ENCODE results near the gene EXOC6. TPM values are rescaled to one million over a fixed set of nuclear protein-coding genes. Genes with fewer than 3 reads are reported as not detected.

Gene EXOC6
- total and polyA plus RNA-seq, 2 donors from 2014 or later, result 9.5 to 17.0 TPM

- no peak overlapping the region for H3K4me3 ChIP-seq (ENCODE audit: low read length in 3 of 3)
- H3K9ac ChIP-seq (ENCODE audit: low read length in 3 of 3), result no peak overlapping the region
- H3K27ac ChIP-seq (ENCODE audit: low read depth in 2 of 2, low read length in 2 of 2), result no peak overlapping the region
- no peak for TF ChIP-seq CTCF (IDR thresholded peaks at IDR 0.05; ENCODE audit: borderline replicate concordance, extremely low read depth, insufficient read depth)
- H3K27me3 ChIP-seq (ENCODE audit: control insufficient read depth, insufficient read depth, low read length), result no peaks in the 10 kb centered on the region
- intact Hi-C loops (cut with DNase I), result no loop called here
- no peaks in the 10 kb centered on the region for H3K4me1 ChIP-seq (ENCODE audit: control insufficient read depth in 2 of 3, insufficient read depth in 2 of 3, low read depth in 1 of 3, low read length in 3 of 3)
- DNase-seq (no peak), FAIRE-seq (no peak)
- no peaks in the 10 kb centered on the region for H3K36me3 ChIP-seq (ENCODE audit: control insufficient read depth in 2 of 3, insufficient read depth in 3 of 3, low read length in 3 of 3)
- H3K9me3 ChIP-seq (ENCODE audit: control insufficient read depth in 2 of 3, insufficient read depth in 1 of 3, low read length in 3 of 3), result no peaks in the 10 kb centered on the region
These were observed 239.5 kb downstream of the EXOC6 start for GRCh38 chr10:93087846-93088245.

GRCh38 chr10:93088466-93088865, 240.1 kb downstream of the EXOC6 start:
- no peaks in the 10 kb centered on the region for H3K27me3 ChIP-seq (ENCODE audit: control insufficient read depth, insufficient read depth, low read length)
- DNase-seq, result no peak
- no peaks in the 10 kb centered on the region for H3K4me1 ChIP-seq (ENCODE audit: control insufficient read depth in 2 of 3, insufficient read depth in 2 of 3, low read depth in 1 of 3, low read length in 3 of 3)
- no peak for TF ChIP-seq CTCF (IDR thresholded peaks at IDR 0.05; ENCODE audit: borderline replicate concordance, extremely low read depth, insufficient read depth)
- intact Hi-C loops (cut with DNase I), result no loop called here
- FAIRE-seq, result no peak
- no peak overlapping the region for H3K9ac ChIP-seq (ENCODE audit: low read length in 3 of 3)
- H3K4me3 ChIP-seq (ENCODE audit: low read length in 3 of 3), result no peak overlapping the region
- no peaks in the 10 kb centered on the region for H3K9me3 ChIP-seq (ENCODE audit: control insufficient read depth in 2 of 3, insufficient read depth in 1 of 3, low read length in 3 of 3)
- H3K27ac ChIP-seq (ENCODE audit: low read depth in 2 of 2, low read length in 2 of 2), result no peak overlapping the region
- no peaks in the 10 kb centered on the region for H3K36me3 ChIP-seq (ENCODE audit: control insufficient read depth in 2 of 3, insufficient read depth in 3 of 3, low read length in 3 of 3)

GRCh38 chr10:93090619-93091018, 242.3 kb downstream of the EXOC6 start:
- H3K36me3 ChIP-seq (ENCODE audit: control insufficient read depth in 2 of 3, insufficient read depth in 3 of 3, low read length in 3 of 3), result no peaks in the 10 kb centered on the region
- no peak for TF ChIP-seq CTCF (IDR thresholded peaks at IDR 0.05; ENCODE audit: borderline replicate concordance, extremely low read depth, insufficient read depth)
- intact Hi-C loops (cut with DNase I), result no loop called here
- H3K27me3 ChIP-seq (ENCODE audit: control insufficient read depth, insufficient read depth, low read length), result no peaks in the 10 kb centered on the region
- no peaks in the 10 kb centered on the region for H3K4me1 ChIP-seq (ENCODE audit: control insufficient read depth in 2 of 3, insufficient read depth in 2 of 3, low read depth in 1 of 3, low read length in 3 of 3)
- DNase-seq, result no peak
- H3K4me3 ChIP-seq (ENCODE audit: low read length in 3 of 3), result no peak overlapping the region
- FAIRE-seq, result no peak
- H3K9ac ChIP-seq (ENCODE audit: low read length in 3 of 3), result no peak overlapping the region
- no peaks in the 10 kb centered on the region for H3K9me3 ChIP-seq (ENCODE audit: control insufficient read depth in 2 of 3, insufficient read depth in 1 of 3, low read length in 3 of 3)
- no peak overlapping the region for H3K27ac ChIP-seq (ENCODE audit: low read depth in 2 of 2, low read length in 2 of 2)

GRCh38 chr10:93091960-93092359, 243.6 kb downstream of the EXOC6 start:
- DNase-seq (no peak), FAIRE-seq (no peak)
- no peak overlapping the region for H3K9ac ChIP-seq (ENCODE audit: low read length in 3 of 3)
- no peaks in the 10 kb centered on the region for H3K9me3 ChIP-seq (ENCODE audit: control insufficient read depth in 2 of 3, insufficient read depth in 1 of 3, low read length in 3 of 3)
- no peaks in the 10 kb centered on the region for H3K36me3 ChIP-seq (ENCODE audit: control insufficient read depth in 2 of 3, insufficient read depth in 3 of 3, low read length in 3 of 3)
- H3K4me3 ChIP-seq (ENCODE audit: low read length in 3 of 3), result no peak overlapping the region
- intact Hi-C loops (cut with DNase I), result no loop called here
- H3K27ac ChIP-seq (ENCODE audit: low read depth in 2 of 2, low read length in 2 of 2), result no peak overlapping the region
- TF ChIP-seq CTCF (IDR thresholded peaks at IDR 0.05; ENCODE audit: borderline replicate concordance, extremely low read depth, insufficient read depth), result no peak
- H3K4me1 ChIP-seq (ENCODE audit: control insufficient read depth in 2 of 3, insufficient read depth in 2 of 3, low read depth in 1 of 3, low read length in 3 of 3), result no peaks in the 10 kb centered on the region
- no peaks in the 10 kb centered on the region for H3K27me3 ChIP-seq (ENCODE audit: control insufficient read depth, insufficient read depth, low read length)

All from kidney (tissue), 14 donors.